GM20000 (cell line): ENCODE measurements around the gene VEPH1.

Experiments
- DNase-seq: peaks from one replicate; pipeline ENCODE4 v3.0.0; 2012; ENCODE audit warnings: low spot score
- CTCF ChIP-seq: IDR thresholded peaks from 2 replicates; pipeline ENCODE4 v1.5.1; 2012; ENCODE audit warnings: mild to moderate bottlenecking, control low read depth; ENCODE audit errors: extremely low read depth, missing control alignments

Gene VEPH1

GRCh38 chr3:157479464-157480243 lies 23.6 kb downstream of the VEPH1 start:
- DNase-seq, result no peak
- TF ChIP-seq CTCF, result no peak

GRCh38 chr3:157477441-157477840 lies 25.8 kb downstream of the VEPH1 start:
- TF ChIP-seq CTCF, result no peak
- no peak for DNase-seq

GRCh38 chr3:157475921-157476414 lies 27.2 kb downstream of the VEPH1 start:
- no peak for TF ChIP-seq CTCF
- no peak for DNase-seq

GRCh38 chr3:157472648-157473047 lies 30.6 kb downstream of the VEPH1 start:
- TF ChIP-seq CTCF, result no peak
- DNase-seq, result no peak

- TF ChIP-seq CTCF, result no peak
Measured at GRCh38 chr3:157471064-157471463, 32.2 kb downstream of the VEPH1 start.

GRCh38 chr3:157469561-157470294 lies 33.5 kb downstream of the VEPH1 start:
- no peak for DNase-seq
- TF ChIP-seq CTCF, result no peak

More at GRCh38 chr3:157471064-157471463, 32.2 kb downstream of the VEPH1 start:
- DNase-seq, result no peak

- no peak for DNase-seq
- TF ChIP-seq CTCF, result no peak
Measured at GRCh38 chr3:157467200-157467599, 36.0 kb downstream of the VEPH1 start.
